GM03348 (cell line): ENCODE results near the gene SGSM1.

Experiments
- DNase-seq: peaks from one replicate; pipeline ENCODE4 v3.0.0; 2012; ENCODE audit warnings: low spot score

Gene SGSM1

GRCh38 chr22:24951942-24952836, 146.2 kb downstream of the SGSM1 start, which contains the start of gene KIAA1671:
Gene KIAA1671 (plus strand): TSS chr22:24952716. CDS start chr22:25028000, 75,284 bp downstream.
- DNase-seq = peak; percentile 98

- DNase-seq = peak; percentile 82
Observed at GRCh38 chr22:24952837-24953383, 146.9 kb downstream of the SGSM1 start.

- no peak for DNase-seq
Observed at GRCh38 chr22:24953384-24954113, 147.5 kb downstream of the SGSM1 start.

GRCh38 chr22:24954114-24954463, 148.1 kb downstream of the SGSM1 start:
- no peak for DNase-seq

GRCh38 chr22:24954856-24955255, 148.8 kb downstream of the SGSM1 start:
- DNase-seq = no peak

GRCh38 chr22:24957043-24957442, 151.0 kb downstream of the SGSM1 start:
- no peak for DNase-seq

- no peak for DNase-seq
Observed at GRCh38 chr22:24961217-24961844, 155.3 kb downstream of the SGSM1 start.

- no peak for DNase-seq
Observed at GRCh38 chr22:24962094-24962493, 156.1 kb downstream of the SGSM1 start.

- no peak for DNase-seq
Observed at GRCh38 chr22:24962835-24963234, 156.8 kb downstream of the SGSM1 start.

- no peak for DNase-seq
Observed at GRCh38 chr22:24964441-24964840, 158.4 kb downstream of the SGSM1 start.

- DNase-seq = no peak
Observed at GRCh38 chr22:24965822-24966626, 160.0 kb downstream of the SGSM1 start.

- no peak for DNase-seq
Observed at GRCh38 chr22:24968066-24968561, 162.1 kb downstream of the SGSM1 start.

- peak; percentile 68 for DNase-seq
Observed at GRCh38 chr22:24969560-24970301, 163.7 kb downstream of the SGSM1 start.

GRCh38 chr22:24972369-24972768, 166.4 kb downstream of the SGSM1 start:
- no peak for DNase-seq

GRCh38 chr22:24973872-24974271, 167.9 kb downstream of the SGSM1 start:
- DNase-seq = no peak

GRCh38 chr22:24975125-24975640, 169.2 kb downstream of the SGSM1 start:
- no peak for DNase-seq

GRCh38 chr22:24975813-24976341, 169.9 kb downstream of the SGSM1 start:
- DNase-seq = peak; percentile 42

GRCh38 chr22:24976442-24977218, 170.6 kb downstream of the SGSM1 start:
- DNase-seq = no peak
